ENCODE results near the gene NMT1. TPM values are rescaled to one million over a fixed set of nuclear protein-coding genes. Genes with fewer than 3 reads are reported as not detected.
A peak's percentile ranks its signal among the peaks of the same experiment; 100 is the strongest.

The NMT1 gene
- total RNA-seq, 3 donors from 2014 or later, result 81.9 to 130 (median 84.0) TPM

DNA sequence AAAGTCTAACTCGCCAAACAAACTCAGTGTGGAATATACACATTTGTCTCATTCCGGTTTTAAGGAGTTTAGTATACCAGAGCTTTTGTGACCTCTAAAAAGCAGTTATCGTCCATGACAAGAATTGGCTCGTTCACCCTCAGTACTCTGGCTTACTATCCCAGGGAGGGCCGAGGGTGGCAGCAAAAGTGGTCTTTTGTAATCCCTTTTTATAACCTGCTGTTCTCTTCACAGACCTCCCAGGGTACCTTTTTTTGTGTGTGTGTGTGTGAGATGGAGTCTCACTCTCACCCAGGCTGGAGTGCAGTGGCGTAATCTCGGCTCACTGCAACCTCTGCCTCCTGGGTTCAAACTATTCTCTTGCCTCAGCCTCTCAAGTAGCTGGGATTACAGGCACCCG, 8.9 kb downstream of the NMT1 start:
- TF ChIP-seq, protein P1, sequence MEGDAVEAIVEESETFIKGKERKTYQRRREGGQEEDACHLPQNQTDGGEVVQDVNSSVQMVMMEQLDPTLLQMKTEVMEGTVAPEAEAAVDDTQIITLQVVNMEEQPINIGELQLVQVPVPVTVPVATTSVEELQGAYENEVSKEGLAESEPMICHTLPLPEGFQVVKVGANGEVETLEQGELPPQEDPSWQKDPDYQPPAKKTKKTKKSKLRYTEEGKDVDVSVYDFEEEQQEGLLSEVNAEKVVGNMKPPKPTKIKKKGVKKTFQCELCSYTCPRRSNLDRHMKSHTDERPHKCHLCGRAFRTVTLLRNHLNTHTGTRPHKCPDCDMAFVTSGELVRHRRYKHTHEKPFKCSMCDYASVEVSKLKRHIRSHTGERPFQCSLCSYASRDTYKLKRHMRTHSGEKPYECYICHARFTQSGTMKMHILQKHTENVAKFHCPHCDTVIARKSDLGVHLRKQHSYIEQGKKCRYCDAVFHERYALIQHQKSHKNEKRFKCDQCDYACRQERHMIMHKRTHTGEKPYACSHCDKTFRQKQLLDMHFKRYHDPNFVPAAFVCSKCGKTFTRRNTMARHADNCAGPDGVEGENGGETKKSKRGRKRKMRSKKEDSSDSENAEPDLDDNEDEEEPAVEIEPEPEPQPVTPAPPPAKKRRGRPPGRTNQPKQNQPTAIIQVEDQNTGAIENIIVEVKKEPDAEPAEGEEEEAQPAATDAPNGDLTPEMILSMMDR (IDR thresholded peaks at IDR 0.05), result no peak
- TF ChIP-seq POLR2AphosphoS5 (IDR thresholded peaks at IDR 0.05) (no peak), POLR2A (IDR thresholded peaks at IDR 0.05) (no peak)
- Histone ChIP-seq H3K27ac (no peak overlapping the region), H3K27me3 (no peaks in the 10 kb centered on the region), H3K36me3 (no peaks in the 10 kb centered on the region), H3K4me3 (no peak overlapping the region), H3K4me1 (peaks cover 0 to 7% of the 10 kb centered on the region in 2 donors), H3K9me3 (no peaks in the 10 kb centered on the region)
- intact Hi-C loops (cut with DNase I; ENCODE audit: low total_unique reads), result no loop called here
- DNase-seq (ENCODE audit: low spot score in 2 of 2), result no peak

DNA sequence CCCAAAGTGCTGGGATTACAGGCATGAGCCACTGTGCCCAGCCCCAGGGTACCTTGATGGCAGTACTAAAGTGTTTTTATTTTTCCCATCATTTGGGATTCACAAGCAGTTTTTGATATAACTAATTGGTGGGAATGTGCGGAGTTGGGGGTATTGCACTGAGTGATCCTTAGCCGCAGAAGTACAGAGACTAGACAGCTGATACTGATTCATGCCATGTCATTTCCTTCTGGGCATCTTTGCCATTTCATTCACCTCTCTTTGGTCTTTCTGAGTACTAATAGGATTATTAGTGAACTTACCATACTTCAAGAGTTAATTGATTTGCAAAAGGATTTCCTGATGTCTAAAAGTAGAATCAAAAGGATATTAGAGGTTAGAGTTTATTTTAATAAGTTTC, 9.7 kb downstream of the NMT1 start:
- H3K4me3 ChIP-seq, result no peak overlapping the region
- intact Hi-C loops (cut with DNase I; ENCODE audit: low total_unique reads), result no loop called here
- H3K4me1 ChIP-seq, result peaks cover 0 to 7% of the 10 kb centered on the region in 2 donors
- no peaks in the 10 kb centered on the region for H3K27me3 ChIP-seq
- DNase-seq (ENCODE audit: low spot score in 2 of 2), result no peak
- H3K36me3 ChIP-seq, result no peaks in the 10 kb centered on the region
- no peaks in the 10 kb centered on the region for H3K9me3 ChIP-seq
- TF ChIP-seq, protein P1 (IDR thresholded peaks at IDR 0.05), result no peak
- TF ChIP-seq POLR2A (IDR thresholded peaks at IDR 0.05) (no peak), POLR2AphosphoS5 (IDR thresholded peaks at IDR 0.05) (no peak)
- no peak overlapping the region for H3K27ac ChIP-seq

DNA sequence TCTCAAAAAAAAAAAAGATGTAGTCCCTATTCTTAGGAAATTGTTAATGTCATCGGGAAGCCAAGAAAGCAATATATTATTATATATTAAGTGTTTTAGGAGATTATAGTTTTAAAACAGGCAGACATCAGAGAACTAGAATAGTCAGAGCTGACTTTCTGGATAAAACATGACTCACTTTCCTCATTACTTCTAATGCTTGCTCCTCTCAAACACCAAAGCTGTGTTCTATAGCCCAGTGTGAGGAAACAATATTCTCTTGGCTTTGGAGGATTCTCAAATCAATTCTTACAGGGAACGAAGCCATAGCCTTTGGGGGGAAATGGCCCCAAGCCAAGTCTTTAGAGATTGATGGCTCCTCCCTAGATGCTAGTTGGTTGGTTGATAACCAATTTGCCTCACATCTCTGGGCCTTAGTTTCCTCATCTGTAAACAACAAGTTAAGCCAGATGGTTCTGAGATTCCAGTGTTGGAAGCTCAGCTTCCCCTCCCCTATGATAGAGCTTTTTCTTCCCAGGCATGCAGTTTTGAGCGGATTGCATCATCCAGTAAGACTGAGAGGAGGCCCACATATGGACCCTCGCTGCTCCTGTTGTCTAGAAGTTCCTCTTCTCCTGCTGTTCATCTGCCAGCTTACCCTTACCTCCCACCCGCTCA, 12.4 kb downstream of the NMT1 start:
- Histone ChIP-seq H3K9me3 (no peaks in the 10 kb centered on the region), H3K4me1 (peaks cover 0 to 7% of the 10 kb centered on the region in 2 donors), H3K27ac (peak overlapping the region; percentile 71 to 81), H3K36me3 (no peaks in the 10 kb centered on the region), H3K4me3 (no peak overlapping the region), H3K27me3 (no peaks in the 10 kb centered on the region)
- TF ChIP-seq POLR2A (IDR thresholded peaks at IDR 0.05) (no peak), POLR2AphosphoS5 (IDR thresholded peaks at IDR 0.05) (peak; percentile 28 to 41 (median 35))
- no peak for DNase-seq (ENCODE audit: low spot score in 2 of 2)
- intact Hi-C loops (cut with DNase I; ENCODE audit: low total_unique reads), result no loop called here

DNA sequence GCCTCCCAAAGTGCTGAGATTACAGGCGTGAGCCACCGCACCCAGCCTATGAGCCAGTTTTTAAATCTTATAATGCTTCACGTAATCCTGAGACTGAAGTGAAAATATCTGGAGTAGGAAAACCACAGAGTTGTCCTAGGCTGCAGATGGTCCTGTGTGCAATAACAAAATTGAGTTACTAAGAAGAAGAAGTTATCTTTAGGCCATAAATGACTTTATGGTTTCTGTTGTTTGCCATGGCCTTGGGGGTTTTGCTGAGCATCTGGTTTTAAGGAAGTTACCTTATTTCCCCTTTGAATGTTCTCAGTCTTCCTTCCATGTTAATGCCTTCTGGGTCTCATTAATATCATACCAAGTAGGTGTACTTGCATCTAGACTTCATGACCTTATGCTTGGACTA, 16.5 kb downstream of the NMT1 start:
- no peak for DNase-seq (ENCODE audit: low spot score in 2 of 2)
- intact Hi-C loops (cut with DNase I; ENCODE audit: low total_unique reads), result no loop called here
- Histone ChIP-seq H3K36me3 (no peaks in the 10 kb centered on the region), H3K4me1 (peaks cover 0 to 21% of the 10 kb centered on the region in 2 donors), H3K27me3 (no peaks in the 10 kb centered on the region), H3K4me3 (no peak overlapping the region), H3K9me3 (no peaks in the 10 kb centered on the region), H3K27ac (peak overlapping the region; percentile 66 to 72)
- TF ChIP-seq, protein P1 (IDR thresholded peaks at IDR 0.05), result no peak
- TF ChIP-seq POLR2A (IDR thresholded peaks at IDR 0.05) (no peak), POLR2AphosphoS5 (IDR thresholded peaks at IDR 0.05) (no peak)

DNA sequence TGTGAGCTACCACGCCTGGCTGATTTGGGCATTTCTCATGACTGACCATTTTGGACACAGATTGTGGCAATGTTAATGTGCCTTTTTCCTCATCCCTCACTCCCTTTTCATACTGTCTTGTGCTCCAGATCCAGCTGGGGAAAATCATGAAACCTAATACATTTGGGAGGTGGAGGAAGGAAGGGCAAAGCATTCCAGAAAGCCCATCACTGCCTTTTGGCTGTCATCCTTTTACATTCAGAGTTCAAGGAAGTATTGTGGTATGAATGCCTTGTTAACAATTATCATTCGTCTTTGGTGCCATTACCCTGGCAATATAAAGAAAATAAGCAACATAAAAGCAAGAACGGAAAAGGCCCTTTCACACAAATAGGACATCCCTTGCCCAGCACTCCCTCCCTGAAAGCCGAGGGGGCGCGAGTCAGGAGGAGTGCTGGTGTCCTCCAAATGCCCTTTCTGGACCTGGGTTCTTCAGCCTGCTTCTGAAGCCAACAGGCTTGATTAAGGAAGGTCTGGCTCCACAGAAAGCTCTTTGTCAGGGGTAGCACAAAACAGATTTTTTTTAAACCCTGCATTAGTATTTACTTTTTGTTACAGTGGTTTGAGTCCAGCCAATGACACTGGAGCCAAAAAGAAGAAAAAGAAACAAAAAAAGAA, 20.1 kb downstream of the NMT1 start:
- peak overlapping the region; percentile 78 to 82 for H3K27ac ChIP-seq
- DNase-seq (ENCODE audit: low spot score in 2 of 2), result no peak
- no peaks in the 10 kb centered on the region for H3K27me3 ChIP-seq
- no peaks in the 10 kb centered on the region for H3K9me3 ChIP-seq
- intact Hi-C loops (cut with DNase I; ENCODE audit: low total_unique reads), result no loop called here
- TF ChIP-seq POLR2A (IDR thresholded peaks at IDR 0.05) (no peak), POLR2AphosphoS5 (IDR thresholded peaks at IDR 0.05) (no peak)
- TF ChIP-seq, protein P1 (IDR thresholded peaks at IDR 0.05), result no peak
- H3K36me3 ChIP-seq, result no peaks in the 10 kb centered on the region
- H3K4me3 ChIP-seq, result no peak overlapping the region
- peaks cover 0 to 14% of the 10 kb centered on the region in 2 donors for H3K4me1 ChIP-seq
